Gastrocnemius medialis (tissue), 4 donors: Measurements from ENCODE around the gene NTNG1. TPM values are rescaled to one million over a fixed set of nuclear protein-coding genes. Genes with fewer than 3 reads are reported as not detected.

ENCODE experiments used
- ATAC-seq, 2 donors: fragments of 150-250 bp; one replicate each; pipeline ENCODE4 v1.9.1; 2016
- DNase-seq, 2 donors: peaks; one replicate each; pipeline ENCODE4 v3.0.0-alpha.2; 2019
- H3K27ac ChIP-seq, 4 donors: fragments of 200-600 bp; sonication (generic); 1 replicate in 1 of 4; 2 replicates in 3 of 4; pipeline ENCODE4 v1.5.1; 2016 to 2018; ENCODE audit warnings: mild to moderate bottlenecking in 2 of 4, moderate library complexity in 1 of 4
- H3K27me3 ChIP-seq, 3 donors: fragments of 200-600 bp; sonication (generic) in 2 of 3; 1 replicate in 1 of 3; 2 replicates in 2 of 3; pipeline versions ENCODE4 v1.5.1 to v1.6.0; 2016 to 2019; ENCODE audit warnings: mild to moderate bottlenecking in 1 of 3, moderate library complexity in 1 of 3
- H3K36me3 ChIP-seq, 2 donors: fragments of 200-600 bp; sonication (generic) in 1 of 2; one replicate each; pipeline ENCODE4 v1.5.1; 2017 to 2018
- H3K4me1 ChIP-seq, 2 donors: fragments of 200-600 bp; sonication (generic) in 1 of 2; one replicate each; pipeline ENCODE4 v1.5.1; 2016 to 2017; ENCODE audit warnings: mild to moderate bottlenecking in 2 of 2
- H3K4me3 ChIP-seq, 4 donors: fragments of 200-600 bp; sonication (generic) in 3 of 4; 1 replicate in 1 of 4; 2 replicates in 3 of 4; pipeline ENCODE4 v1.5.1; 2016 to 2019; ENCODE audit warnings: mild to moderate bottlenecking in 2 of 4
- H3K9me3 ChIP-seq, 3 donors: fragments of 200-600 bp; sonication (generic) in 2 of 3; 1 replicate in 1 of 3; 2 replicates in 2 of 3; pipeline ENCODE4 v1.5.1; 2016 to 2019
- POLR2A ChIP-seq, 2 donors: fragments of 450-650 bp; IDR thresholded peaks; one replicate each; pipeline ENCODE4 v1.6.1; 2017; ENCODE audit warnings: antibody characterized with exemption in 2 of 2, mild to moderate bottlenecking in 2 of 2, moderate library complexity in 2 of 2
- in situ Hi-C, 4 donors: fragments of 200-750 bp; cut with MboI; loops; one replicate each; pipeline versions ENCODE4 v1.15.0 to v1.8.0; 2017; ENCODE audit warnings: low sequenced_read_pairs in 4 of 4
- intact Hi-C: fragments of 100-400 bp; cut with DNase I; formaldehyde crosslinking; loops from one replicate; pipeline ENCODE4 v1.15.1; 2023; ENCODE audit warnings: low total_unique reads
- total RNA-seq, 4 donors: library from RNA; depleted of rRNA; stranded (reverse); fragments of >200 nt; gene quantifications; one replicate each; pipeline versions ENCODE4 v1.1.0 to v1.2.3, GENCODE V29; 2016
- TF ChIP-seq, protein P1 (sequence below), 5 experiments: fragments of 450-650 bp in 3 of 5; fragments of 200-600 bp in 2 of 5; sonication (generic) in 2 of 5; IDR thresholded peaks in 4 of 5; conservative IDR thresholded peaks in 1 of 5; 1 replicate in 4 of 5; 2 replicates in 1 of 5; pipeline ENCODE4 v1.5.1; 2016 to 2019; ENCODE audit warnings: antibody characterized with exemption in 5 of 5, mild to moderate bottlenecking in 3 of 5, moderate library complexity in 3 of 5

Gene NTNG1
- total RNA-seq, 4 donors from 2014 or later: not detected

DNA sequence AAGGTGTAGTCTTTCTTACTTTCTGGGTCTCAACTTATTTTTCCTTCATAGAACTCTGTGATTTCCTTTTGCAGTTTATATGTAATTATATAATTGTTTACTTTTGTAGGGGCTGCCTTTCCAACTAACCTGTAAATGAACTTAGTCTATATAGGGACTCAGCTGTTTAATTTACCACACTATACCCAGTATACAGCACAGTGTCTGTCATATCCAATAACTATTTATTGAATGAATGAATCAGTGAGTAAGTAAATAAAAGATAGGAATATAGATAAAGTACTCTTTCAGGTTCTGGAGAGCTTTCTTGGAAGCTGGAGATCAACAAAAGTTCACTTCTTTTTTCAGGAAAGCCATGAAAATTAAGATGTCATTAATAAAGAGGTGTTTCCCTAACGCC lies 174.8 kb downstream of the NTNG1 start:
- intact Hi-C loops (no loop called here), in situ Hi-C loops (no loop called here)
- H3K4me1 ChIP-seq: no peaks in the 10 kb centered on the region
- TF ChIP-seq, protein P1, sequence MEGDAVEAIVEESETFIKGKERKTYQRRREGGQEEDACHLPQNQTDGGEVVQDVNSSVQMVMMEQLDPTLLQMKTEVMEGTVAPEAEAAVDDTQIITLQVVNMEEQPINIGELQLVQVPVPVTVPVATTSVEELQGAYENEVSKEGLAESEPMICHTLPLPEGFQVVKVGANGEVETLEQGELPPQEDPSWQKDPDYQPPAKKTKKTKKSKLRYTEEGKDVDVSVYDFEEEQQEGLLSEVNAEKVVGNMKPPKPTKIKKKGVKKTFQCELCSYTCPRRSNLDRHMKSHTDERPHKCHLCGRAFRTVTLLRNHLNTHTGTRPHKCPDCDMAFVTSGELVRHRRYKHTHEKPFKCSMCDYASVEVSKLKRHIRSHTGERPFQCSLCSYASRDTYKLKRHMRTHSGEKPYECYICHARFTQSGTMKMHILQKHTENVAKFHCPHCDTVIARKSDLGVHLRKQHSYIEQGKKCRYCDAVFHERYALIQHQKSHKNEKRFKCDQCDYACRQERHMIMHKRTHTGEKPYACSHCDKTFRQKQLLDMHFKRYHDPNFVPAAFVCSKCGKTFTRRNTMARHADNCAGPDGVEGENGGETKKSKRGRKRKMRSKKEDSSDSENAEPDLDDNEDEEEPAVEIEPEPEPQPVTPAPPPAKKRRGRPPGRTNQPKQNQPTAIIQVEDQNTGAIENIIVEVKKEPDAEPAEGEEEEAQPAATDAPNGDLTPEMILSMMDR (IDR thresholded peaks at IDR 0.05 in 4 of 5, conservative IDR thresholded peaks at IDR 0.05 in 1 of 5): no peak
- no peak for TF ChIP-seq POLR2A (IDR thresholded peaks at IDR 0.05)
- no peaks in the 10 kb centered on the region for H3K27me3 ChIP-seq
- H3K27ac ChIP-seq: no peak overlapping the region
- ATAC-seq: no peak
- H3K36me3 ChIP-seq: no peaks in the 10 kb centered on the region
- H3K9me3 ChIP-seq: no peaks in the 10 kb centered on the region
- DNase-seq: no peak
- no peak overlapping the region for H3K4me3 ChIP-seq

DNA sequence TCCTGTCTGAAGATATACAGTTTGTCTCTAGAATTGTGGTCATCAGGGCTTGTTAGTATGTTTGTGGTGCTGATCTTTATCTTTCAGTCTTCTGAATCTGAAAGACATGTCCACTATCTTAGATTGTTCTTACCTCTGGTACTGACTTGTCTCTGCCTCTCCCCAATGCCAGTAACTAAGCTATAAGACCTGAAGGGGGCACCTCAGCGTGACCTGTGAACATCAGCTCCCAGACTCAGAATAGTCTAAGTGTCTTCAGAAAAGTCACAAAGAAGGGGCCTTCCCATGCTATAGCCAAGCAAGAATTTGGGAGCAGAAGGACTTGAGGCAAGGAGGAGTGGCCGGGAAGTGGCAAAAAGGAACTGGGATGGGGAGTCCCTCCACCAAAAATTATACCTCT lies 178.1 kb downstream of the NTNG1 start:
- intact Hi-C loops (no loop called here), in situ Hi-C loops (no loop called here)
- no peak overlapping the region for H3K27ac ChIP-seq
- no peaks in the 10 kb centered on the region for H3K9me3 ChIP-seq
- no peak overlapping the region for H3K4me3 ChIP-seq
- DNase-seq (no peak), ATAC-seq (no peak)
- no peaks in the 10 kb centered on the region for H3K27me3 ChIP-seq
- H3K4me1 ChIP-seq: no peaks in the 10 kb centered on the region
- no peaks in the 10 kb centered on the region for H3K36me3 ChIP-seq
- TF ChIP-seq, protein P1 (IDR thresholded peaks at IDR 0.05 in 4 of 5, conservative IDR thresholded peaks at IDR 0.05 in 1 of 5): no peak

DNA sequence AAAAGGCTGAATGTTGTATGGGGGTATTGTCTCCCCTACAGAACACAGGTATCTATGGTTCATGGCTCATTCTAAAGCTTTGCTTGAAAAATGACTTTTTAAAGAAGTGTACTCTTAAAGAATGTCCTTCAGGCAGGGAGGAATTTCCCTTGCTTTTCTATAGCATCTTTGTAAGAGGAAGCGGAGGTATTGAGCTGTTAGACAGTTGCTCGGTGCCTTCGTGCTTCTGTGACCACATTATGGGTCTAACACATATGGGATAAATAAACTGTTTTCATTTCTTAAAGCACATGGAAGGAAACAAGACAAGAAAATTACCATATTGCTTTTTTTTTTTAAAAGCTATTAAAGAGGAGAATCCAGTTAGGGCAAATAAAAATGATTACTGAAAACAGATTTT lies 182.9 kb downstream of the NTNG1 start:
- intact Hi-C loops: no loop called here
- no peaks in the 10 kb centered on the region for H3K27me3 ChIP-seq
- in situ Hi-C loops: no loop called here
- H3K4me3 ChIP-seq: no peak overlapping the region
- no peak overlapping the region for H3K27ac ChIP-seq
- TF ChIP-seq, protein P1 (IDR thresholded peaks at IDR 0.05 in 4 of 5, conservative IDR thresholded peaks at IDR 0.05 in 1 of 5): no peak
- TF ChIP-seq POLR2A (IDR thresholded peaks at IDR 0.05): no peak
- no peaks in the 10 kb centered on the region for H3K36me3 ChIP-seq
- no peak for DNase-seq
- no peak for ATAC-seq
- H3K4me1 ChIP-seq: no peaks in the 10 kb centered on the region
- H3K9me3 ChIP-seq: no peaks in the 10 kb centered on the region

DNA sequence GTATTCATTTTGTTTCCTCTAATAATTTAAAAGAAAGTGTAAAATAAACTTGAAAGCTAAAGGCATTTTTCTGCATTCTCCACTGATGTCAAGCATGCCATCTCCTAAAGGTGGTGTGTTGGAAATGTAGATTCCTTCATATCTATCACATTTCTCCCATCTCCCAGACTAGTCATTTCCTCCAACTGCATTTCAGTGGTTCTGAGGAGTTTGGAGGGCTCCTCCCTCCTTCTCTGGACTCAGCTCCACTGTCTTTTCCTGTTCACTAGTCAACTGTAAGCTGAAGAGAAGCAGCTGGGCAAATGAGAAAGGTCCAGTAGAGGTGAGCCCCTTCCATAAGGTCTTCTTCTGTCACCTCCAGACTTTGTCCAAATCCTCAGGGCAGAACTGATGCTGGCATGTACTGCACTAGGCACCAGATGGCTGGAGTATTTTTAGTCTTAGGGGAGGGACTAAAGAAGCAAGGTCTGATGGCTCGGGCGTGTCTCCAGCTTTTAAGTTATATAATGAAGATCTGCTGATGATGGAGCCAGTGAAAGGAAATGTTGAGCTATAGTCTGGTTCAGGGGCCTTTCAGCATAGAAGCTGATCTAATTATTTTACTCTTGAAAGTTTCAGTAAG lies 186.1 kb downstream of the NTNG1 start:
- in situ Hi-C loops (no loop called here), intact Hi-C loops (no loop called here)
- Histone ChIP-seq H3K9me3 (no peaks in the 10 kb centered on the region), H3K4me1 (no peaks in the 10 kb centered on the region), H3K36me3 (no peaks in the 10 kb centered on the region), H3K4me3 (no peak overlapping the region), H3K27ac (no peak overlapping the region), H3K27me3 (no peaks in the 10 kb centered on the region)
- TF ChIP-seq, protein P1 (IDR thresholded peaks at IDR 0.05 in 4 of 5, conservative IDR thresholded peaks at IDR 0.05 in 1 of 5): no peak
- TF ChIP-seq POLR2A (IDR thresholded peaks at IDR 0.05): no peak
- DNase-seq: no peak
- no peak for ATAC-seq

DNA sequence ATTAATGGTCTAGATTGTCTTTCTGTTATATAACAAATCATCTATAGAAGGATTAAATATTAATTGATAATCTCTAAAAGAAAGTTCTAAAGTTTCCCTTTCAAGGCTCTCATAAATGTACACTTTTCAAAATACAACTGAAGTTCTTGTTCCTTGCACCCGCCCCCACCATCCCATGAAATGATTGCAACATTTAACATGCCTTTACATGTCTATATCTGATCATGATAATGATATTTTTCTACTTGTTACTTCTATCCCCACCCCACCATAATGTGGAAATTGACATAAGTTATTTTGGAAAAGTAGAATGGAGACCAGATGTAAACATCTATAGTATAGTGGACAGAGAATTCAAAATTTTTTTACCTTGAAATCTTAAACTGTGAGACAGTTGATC lies 186.6 kb downstream of the NTNG1 start:
- Histone ChIP-seq H3K36me3 (no peaks in the 10 kb centered on the region), H3K27ac (no peak overlapping the region), H3K9me3 (no peaks in the 10 kb centered on the region), H3K4me3 (no peak overlapping the region), H3K4me1 (no peaks in the 10 kb centered on the region), H3K27me3 (no peaks in the 10 kb centered on the region)
- ATAC-seq (no peak), DNase-seq (no peak)
- TF ChIP-seq, protein P1 (IDR thresholded peaks at IDR 0.05 in 4 of 5, conservative IDR thresholded peaks at IDR 0.05 in 1 of 5): no peak
- TF ChIP-seq POLR2A (IDR thresholded peaks at IDR 0.05): no peak
- intact Hi-C loops: no loop called here
- in situ Hi-C loops: no loop called here
